Stimulated activated CD8-positive, alpha-beta memory T cell treated with anti-CD3 and anti-CD28 coated beads, Interleukin-15, amount 100 ng/mL, for 4 hours (primary cell): ENCODE data around the gene USP31.

Experiments
- DNase-seq, 2 donors: peaks; one replicate each; pipeline ENCODE4 v3.0.0-alpha.2; 2020; ENCODE audit warnings: low read depth in 2 of 2

Gene USP31

DNA sequence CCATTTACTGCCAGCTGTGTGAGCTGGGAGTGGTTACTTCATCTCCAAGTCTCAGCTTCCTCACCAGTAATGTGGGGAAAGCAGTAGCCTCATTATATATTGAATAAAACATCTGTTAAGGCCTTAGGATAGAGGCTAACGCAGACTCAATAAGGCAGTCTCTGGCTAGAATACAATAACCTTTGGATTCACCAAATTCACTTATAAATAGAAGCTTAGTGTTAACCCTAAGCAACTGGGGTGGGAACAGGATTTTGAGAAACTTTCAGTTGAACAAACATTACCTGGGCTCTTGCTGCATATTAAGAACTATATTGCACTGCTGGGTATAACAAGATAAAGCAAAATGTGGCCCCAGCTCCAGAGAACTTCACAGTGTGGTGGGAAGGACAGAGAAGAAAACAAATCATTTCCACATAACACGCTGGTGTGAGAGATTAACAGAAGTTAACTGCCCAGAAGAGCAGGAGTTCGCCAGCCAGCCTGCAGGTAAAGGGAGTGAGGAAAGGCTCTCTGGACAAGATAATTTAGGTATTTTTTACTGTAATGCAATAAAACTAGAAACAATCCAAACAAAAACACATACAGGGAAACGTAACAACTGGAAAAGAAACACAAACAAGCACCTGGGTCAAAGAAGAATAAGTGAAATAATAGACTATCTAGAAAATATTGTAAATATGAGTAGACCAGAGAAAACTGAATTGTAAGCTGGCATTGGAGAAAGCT, 57.0 kb downstream of the USP31 start:
- no peak for DNase-seq

- no peak for DNase-seq
Observed at GRCh38 chr16:23089111-23089510, 60.1 kb downstream of the USP31 start.

- DNase-seq = no peak
Observed at GRCh38 chr16:23088018-23088417, 61.2 kb downstream of the USP31 start.

- DNase-seq = no peak
Observed at GRCh38 chr16:23085949-23086348, 63.3 kb downstream of the USP31 start.

DNA sequence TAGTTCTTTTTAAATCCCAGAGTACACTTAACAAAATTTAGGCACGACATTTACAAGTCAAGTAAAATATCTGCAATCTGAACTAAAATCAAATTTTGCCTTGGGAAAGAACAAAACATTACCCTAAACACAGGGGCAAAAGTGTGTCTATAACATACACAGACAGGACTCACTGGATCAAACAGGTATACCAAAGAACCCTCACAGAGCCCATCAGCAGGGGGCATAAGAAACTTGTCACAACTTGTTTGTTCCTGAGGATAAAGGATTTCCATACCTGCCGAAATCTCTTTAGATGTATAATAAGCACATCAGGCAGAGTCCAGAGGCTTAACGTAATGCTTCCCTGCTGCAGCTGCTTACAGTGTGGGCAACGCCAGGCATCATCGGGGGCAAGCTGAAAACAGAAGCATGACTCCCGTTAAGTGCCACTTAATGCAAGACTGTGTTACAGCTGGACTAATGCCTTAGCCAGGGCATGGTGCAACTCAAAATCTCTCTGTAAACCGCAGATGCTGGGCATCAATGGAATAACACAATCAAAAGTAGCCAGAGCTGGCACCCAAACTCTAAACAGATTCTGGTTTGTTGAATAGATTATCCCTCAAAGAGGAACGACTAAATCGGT, 67.0 kb downstream of the USP31 start:
- DNase-seq = no peak

DNA sequence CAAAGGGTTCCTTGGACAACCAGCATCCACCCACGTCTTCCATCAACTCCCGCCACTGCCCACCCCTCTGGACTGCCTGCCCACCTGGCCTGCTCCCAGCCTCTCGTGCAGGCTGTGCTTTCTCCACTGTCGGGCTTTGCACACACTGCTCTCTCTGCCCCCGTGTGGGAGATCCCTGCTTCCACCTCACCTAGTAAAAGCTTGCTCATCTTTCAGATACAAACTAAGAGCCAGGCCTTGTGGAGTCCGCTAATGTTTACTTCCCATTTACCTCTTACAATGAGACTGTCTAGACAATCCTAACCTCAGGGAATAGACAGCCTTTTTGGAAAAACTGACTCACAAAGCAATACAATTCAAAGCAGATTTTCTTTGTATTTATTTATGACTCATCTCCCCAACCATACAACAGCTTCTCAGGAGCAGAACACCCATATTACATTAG, 67.6 kb downstream of the USP31 start:
- DNase-seq = no peak

DNA sequence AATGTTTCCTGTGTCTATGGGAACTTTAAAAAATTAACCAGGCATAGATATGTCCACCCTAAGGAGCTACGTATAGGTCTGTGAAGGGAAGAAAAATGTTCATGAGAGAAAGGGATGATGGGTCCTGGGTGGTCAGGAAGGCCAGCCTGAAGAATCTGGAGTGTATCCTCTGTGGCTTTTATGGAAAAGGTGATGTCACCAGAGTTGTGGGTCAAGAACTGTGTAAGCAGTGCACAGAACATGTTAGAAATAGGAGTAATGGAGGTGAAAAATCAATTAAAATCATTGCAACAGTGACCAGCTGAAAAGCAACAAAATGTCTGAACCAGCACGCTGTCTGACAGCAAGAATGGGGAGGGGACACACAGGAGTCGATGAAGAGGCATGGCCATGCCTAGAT, 68.5 kb downstream of the USP31 start:
- DNase-seq = no peak

DNA sequence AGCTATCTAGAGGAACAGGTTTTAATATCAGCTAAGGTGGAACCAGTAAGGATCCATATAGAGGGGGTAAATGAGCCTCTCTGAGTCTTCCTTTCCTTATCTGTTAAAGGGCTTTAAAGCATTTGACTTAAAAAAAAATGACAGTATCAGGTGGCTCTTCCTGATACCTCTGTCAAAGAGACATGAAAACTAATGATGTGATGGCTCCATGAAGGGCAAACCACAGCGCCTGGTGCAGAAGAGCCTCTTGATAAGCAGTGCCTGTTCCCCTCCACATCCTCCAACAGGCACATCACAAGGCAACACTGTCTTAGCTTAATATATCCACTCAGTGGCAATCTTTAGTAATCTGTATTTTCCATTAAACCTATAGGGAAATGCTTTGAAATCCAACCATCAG, 68.9 kb downstream of the USP31 start:
- DNase-seq = no peak

- no peak for DNase-seq
Observed at GRCh38 chr16:23079675-23080301, 69.5 kb downstream of the USP31 start.

GRCh38 chr16:23074423-23074822, 74.8 kb downstream of the USP31 start:
- no peak for DNase-seq

DNA sequence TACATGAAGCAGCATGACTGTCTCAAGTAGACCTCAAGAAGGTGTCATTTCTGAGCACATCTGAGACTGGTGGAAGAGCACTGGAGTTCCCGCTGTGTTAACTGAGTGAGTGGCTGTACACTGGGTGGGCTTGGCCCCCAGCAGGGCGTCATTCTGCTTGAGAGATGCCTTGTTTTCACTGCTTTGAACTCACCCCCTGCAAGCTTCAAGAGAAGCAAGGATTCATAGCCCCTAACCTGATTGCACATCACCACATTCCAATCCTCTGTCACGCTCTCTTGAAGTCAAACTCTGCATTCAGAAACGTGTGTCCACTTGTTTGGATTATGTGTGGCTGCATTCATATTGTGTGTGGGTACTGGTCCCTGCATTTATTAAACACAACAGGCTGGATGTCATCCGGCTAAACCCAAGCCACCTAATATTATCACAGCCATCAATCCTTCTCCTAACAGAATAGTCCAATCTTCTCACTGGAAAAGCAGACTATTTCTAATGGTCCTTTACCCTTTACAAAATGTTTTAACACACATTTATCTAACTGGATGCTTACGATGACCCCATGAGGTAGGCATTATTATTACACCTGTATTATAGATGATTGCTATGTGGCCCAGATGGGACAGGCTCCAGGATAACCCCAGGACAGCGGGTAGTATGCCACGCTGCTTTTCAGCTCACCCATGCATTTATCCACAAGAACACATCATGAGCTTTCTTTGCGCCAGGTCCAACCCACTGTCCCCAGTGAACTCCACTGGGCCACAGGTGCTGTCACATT, 76.3 kb downstream of the USP31 start:
- DNase-seq = no peak

- no peak for DNase-seq
Observed at GRCh38 chr16:23072084-23072599, 77.1 kb downstream of the USP31 start.

GRCh38 chr16:23071196-23072083, 77.8 kb downstream of the USP31 start:
- DNase-seq = no peak

GRCh38 chr16:23069844-23070243, 79.4 kb downstream of the USP31 start:
- DNase-seq = no peak

DNA sequence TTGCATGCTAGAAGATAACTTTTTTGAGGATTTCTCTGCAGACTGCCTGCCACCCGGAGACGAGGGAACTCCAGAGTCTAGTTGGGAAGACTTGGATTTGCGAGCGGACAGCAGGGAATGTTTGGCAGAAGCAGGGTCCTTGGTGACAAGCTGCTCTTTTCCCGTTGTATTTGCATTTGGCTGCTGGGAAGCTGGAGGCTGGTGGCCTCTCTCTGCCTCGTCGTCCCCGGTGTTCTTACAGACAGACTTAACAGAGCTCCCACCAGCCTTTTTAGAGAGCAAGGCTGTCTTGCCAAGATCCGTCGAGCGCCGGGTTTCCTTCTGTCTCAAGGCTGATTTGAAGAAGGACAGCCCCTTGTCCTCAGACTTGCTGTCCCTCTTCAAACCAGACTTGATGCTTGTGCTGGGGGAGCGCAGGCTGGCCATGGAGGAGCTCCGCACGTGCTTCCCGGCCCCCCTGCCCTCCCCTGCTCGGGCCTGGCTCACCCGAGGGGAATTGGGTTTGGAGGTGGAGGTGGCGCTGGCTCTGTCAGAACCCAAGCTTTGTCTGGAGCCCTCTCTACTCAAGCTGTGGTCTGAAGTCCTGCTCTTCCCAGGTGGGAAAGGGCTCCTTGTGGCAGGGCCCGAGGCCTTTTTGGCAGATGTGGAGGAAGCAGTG, 81.0 kb downstream of the USP31 start:
- no peak for DNase-seq

DNA sequence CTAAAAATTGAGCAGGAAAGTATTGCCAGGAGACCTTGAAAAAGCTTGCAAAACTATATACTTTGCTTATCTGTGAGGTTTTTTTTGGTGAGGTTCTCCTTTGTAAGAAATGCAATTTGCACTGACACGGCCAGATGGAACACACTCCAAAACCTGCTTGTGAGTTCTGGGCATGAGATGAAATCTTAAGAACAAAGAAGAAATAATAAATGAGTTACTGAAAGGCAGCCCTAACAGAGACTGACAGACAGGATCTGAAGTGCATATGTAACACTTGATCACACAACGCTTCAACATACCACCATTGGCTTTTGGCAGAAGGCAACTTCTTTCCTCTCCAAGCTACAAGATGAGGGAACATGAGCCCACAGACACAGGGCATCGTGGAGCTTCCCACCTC, 82.6 kb downstream of the USP31 start:
- DNase-seq = no peak

DNA sequence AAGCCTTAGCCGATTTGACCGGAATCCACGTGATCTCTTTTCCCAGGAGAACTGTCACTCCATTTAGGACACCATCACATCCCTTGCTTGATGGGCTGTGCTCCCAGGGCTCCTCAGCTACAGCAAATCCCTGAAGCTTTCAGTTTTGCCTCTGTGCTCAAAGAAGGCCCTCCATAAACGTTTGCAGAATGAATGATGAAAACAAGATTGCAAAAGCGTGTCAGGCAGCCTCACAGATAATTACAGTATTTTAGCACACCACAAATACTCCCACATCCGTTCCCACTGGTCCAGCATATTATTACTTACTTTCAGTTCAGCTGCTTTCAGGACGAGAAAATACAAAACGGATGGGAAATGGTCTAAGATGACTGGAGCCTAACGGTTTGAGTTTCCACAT, 84.6 kb downstream of the USP31 start:
- no peak for DNase-seq

- no peak for DNase-seq
Observed at GRCh38 chr16:23062524-23062923, 86.7 kb downstream of the USP31 start.

DNA sequence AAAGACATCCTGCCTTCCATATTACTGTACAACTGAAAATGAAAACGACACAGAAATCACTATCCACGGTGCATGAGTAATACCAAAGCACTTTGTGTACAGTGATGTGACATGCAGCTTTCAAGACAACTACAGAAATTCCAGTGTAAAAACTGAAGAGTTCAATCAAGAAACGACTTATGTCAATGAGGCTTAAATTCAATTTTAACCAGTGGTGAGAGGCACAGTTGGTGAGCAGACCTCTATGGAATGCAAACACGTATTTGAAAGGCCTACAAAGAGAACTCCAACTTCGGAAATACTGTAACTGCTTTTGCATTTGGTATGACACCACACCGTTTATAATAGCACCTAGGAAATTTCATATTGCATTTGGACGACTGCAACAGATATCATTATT, 87.6 kb downstream of the USP31 start:
- no peak for DNase-seq

- DNase-seq = peak; percentile 4 to 13
Observed at GRCh38 chr16:23060458-23061320, 88.6 kb downstream of the USP31 start.
